IMR-90 (cell line): ENCODE measurements around the gene LYZL2. TPM values are rescaled to one million over a fixed set of nuclear protein-coding genes. Genes with fewer than 3 reads are reported as not detected.

Experiments used
- ATAC-seq: fragments of 200-7000 bp; cut with Tn5 transposase; 2 replicates; pipeline ENCODE4 v1.9.1; 2020; ENCODE audit warnings: low read depth, mild to moderate bottlenecking, moderate library complexity
- BruUV-seq: library from RNA; stranded (reverse); fragments of 400-500 nt; replicated peaks from 2 replicates; lab custom pipeline; 2021; lab: Mats Ljungman, UMichigan
- CTCF ChIA-PET: fragments of 300-600 bp; formaldehyde crosslinking; extraction: SDS; loops from one replicate; lab custom pipeline; 2021; ENCODE audit warnings: antibody characterized with exemption; lab: Yijun Ruan, JAX
- POLR2A ChIA-PET: fragments of 300-600 bp; sonication (Branson Sonifier 250); formaldehyde crosslinking; loops from one replicate; lab custom pipeline; 2022; ENCODE audit warnings: antibody characterized with exemption; ENCODE audit not compliant: unreplicated experiment; lab: Charles Lee
- DNase-seq: peaks from one replicate; pipeline ENCODE4 v3.0.0; 2013
- H2AFZ ChIP-seq: replicated peaks from 2 replicates; pipeline ENCODE3; 2013; ENCODE audit warnings: low read length, mild to moderate bottlenecking; ENCODE audit not compliant: poor library complexity
- H2AK5ac ChIP-seq: 2 replicates; pipeline ENCODE4 v1.6.1; 2013; ENCODE audit warnings: low read depth, low read length, inconsistent platforms
- H2AK9ac ChIP-seq: replicated peaks from 2 replicates; pipeline ENCODE3; 2013; ENCODE audit warnings: mild to moderate bottlenecking, low read depth, low read length, moderate library complexity; ENCODE audit not compliant: poor library complexity
- H2BK120ac ChIP-seq: 2 replicates; pipeline ENCODE4 v1.6.1; 2013; ENCODE audit warnings: low read depth, low read length, inconsistent platforms
- H2BK15ac ChIP-seq: 3 replicates; pipeline ENCODE4 v1.6.1; 2013; ENCODE audit warnings: low read depth, low read length, inconsistent platforms
- H2BK20ac ChIP-seq: 2 replicates; pipeline ENCODE4 v1.6.1; 2013; ENCODE audit warnings: low read depth, mild to moderate bottlenecking, inconsistent platforms, low read length, moderate library complexity
- H2BK5ac ChIP-seq: 2 replicates; pipeline ENCODE4 v1.6.1; 2013; ENCODE audit warnings: mild to moderate bottlenecking, low read depth, low read length, inconsistent platforms; ENCODE audit not compliant: poor library complexity, severe bottlenecking
- H3K14ac ChIP-seq: replicated peaks from 2 replicates; pipeline ENCODE4 v1.6.1; 2013; ENCODE audit warnings: low read depth, low read length, inconsistent platforms
- H3K18ac ChIP-seq: 2 replicates; pipeline ENCODE4 v1.6.1; 2013; ENCODE audit warnings: low read depth, low read length, control low read depth
- H3K23ac ChIP-seq: 2 replicates; pipeline ENCODE4 v1.6.1; 2013; ENCODE audit warnings: low read depth, low read length, inconsistent platforms
- H3K27ac ChIP-seq: 2 replicates; pipeline ENCODE4 v1.5.1; 2013; ENCODE audit warnings: mild to moderate bottlenecking, control low read depth, low read length; ENCODE audit not compliant: insufficient read depth
- H3K27me3 ChIP-seq: 2 replicates; pipeline ENCODE4 v1.6.1; 2013; ENCODE audit warnings: low read length; ENCODE audit not compliant: control insufficient read depth, insufficient read depth
- H3K36me3 ChIP-seq: 2 replicates; pipeline ENCODE4 v1.6.1; 2013; ENCODE audit warnings: low read length, mixed read lengths; ENCODE audit not compliant: control insufficient read depth, insufficient read depth
- H3K4ac ChIP-seq: 2 replicates; pipeline ENCODE4 v1.6.1; 2013; ENCODE audit warnings: low read depth, low read length, inconsistent platforms
- H3K4me1 ChIP-seq: 2 replicates; pipeline ENCODE4 v1.6.1; 2013; ENCODE audit warnings: low read length, mixed read lengths; ENCODE audit not compliant: control insufficient read depth, insufficient read depth
- H3K4me2 ChIP-seq: 2 replicates; pipeline ENCODE4 v1.6.1; 2013; ENCODE audit warnings: low read depth, mild to moderate bottlenecking, control low read depth, low read length, moderate library complexity
- H3K4me3 ChIP-seq: 2 replicates; pipeline ENCODE4 v1.5.1; 2013; ENCODE audit warnings: low read depth, mild to moderate bottlenecking, control low read depth, low read length, moderate library complexity; ENCODE audit not compliant: insufficient read depth
- H3K56ac ChIP-seq: 2 replicates; pipeline ENCODE4 v1.6.1; 2013; ENCODE audit warnings: low read length, inconsistent platforms; ENCODE audit not compliant: insufficient read depth; ENCODE audit errors: extremely low read depth
- H3K79me1 ChIP-seq, 2 experiments: 2 replicates each; pipeline ENCODE4 v1.6.1; 2013; ENCODE audit warnings: low read length in 2 of 2, inconsistent platforms in 1 of 2, low read depth in 1 of 2
- H3K9ac ChIP-seq: 2 replicates; pipeline ENCODE4 v1.6.1; 2013; ENCODE audit warnings: low read depth, low read length, control low read depth
- H3K9me1 ChIP-seq: 2 replicates; pipeline ENCODE4 v1.6.1; 2013; ENCODE audit warnings: low read length, inconsistent platforms; ENCODE audit not compliant: insufficient read depth
- H3K9me3 ChIP-seq: 2 replicates; pipeline ENCODE4 v1.6.1; 2013; ENCODE audit warnings: low read length; ENCODE audit not compliant: control insufficient read depth, insufficient read depth
- H4K20me1 ChIP-seq: 2 replicates; pipeline ENCODE4 v1.6.1; 2013; ENCODE audit warnings: low read length, inconsistent platforms; ENCODE audit not compliant: insufficient read depth
- H4K5ac ChIP-seq: 2 replicates; pipeline ENCODE4 v1.6.1; 2013; ENCODE audit warnings: mild to moderate bottlenecking, low read depth, low read length, control low read depth
- H4K8ac ChIP-seq, 2 experiments: 2 replicates each; pipeline ENCODE4 v1.6.1; 2013; ENCODE audit warnings: low read depth in 2 of 2, low read length in 2 of 2, control low read depth in 1 of 2, inconsistent platforms in 1 of 2
- H4K91ac ChIP-seq: 2 replicates; pipeline ENCODE4 v1.6.1; 2013; ENCODE audit warnings: low read depth, low read length, inconsistent platforms; ENCODE audit not compliant: insufficient read depth
- BHLHE40 ChIP-seq: fragments of 150-350 bp; IDR thresholded peaks from 2 replicates; pipeline ENCODE4 v1.6.1; 2016; ENCODE audit warnings: mild to moderate bottlenecking, low read depth, low read length
- CEBPB ChIP-seq: IDR thresholded peaks from 2 replicates; pipeline ENCODE4 v1.6.1; 2012; ENCODE audit warnings: low read depth, low read length, improper control_type of control experiment
- CHD1 ChIP-seq: IDR thresholded peaks from 2 replicates; pipeline ENCODE4 v1.6.1; 2012; ENCODE audit warnings: low read depth, low read length, improper control_type of control experiment
- FOS ChIP-seq: fragments of 150-350 bp; IDR thresholded peaks from 2 replicates; pipeline ENCODE4 v1.6.1; 2016; ENCODE audit warnings: low read depth, low read length
- MAFK ChIP-seq: IDR thresholded peaks from 2 replicates; pipeline ENCODE4 v1.6.1; 2012; ENCODE audit warnings: low read depth, low read length, improper control_type of control experiment
- MAZ ChIP-seq: IDR thresholded peaks from 2 replicates; pipeline ENCODE4 v1.6.1; 2012; ENCODE audit warnings: low read depth, mild to moderate bottlenecking, low read length, improper control_type of control experiment, moderate library complexity, borderline replicate concordance
- RCOR1 ChIP-seq: IDR thresholded peaks from 2 replicates; pipeline ENCODE4 v1.6.1; 2012; ENCODE audit warnings: mild to moderate bottlenecking, low read length, improper control_type of control experiment; ENCODE audit not compliant: insufficient replicate concordance
- SMC3 ChIP-seq: fragments of 150-350 bp; IDR thresholded peaks from 2 replicates; pipeline ENCODE4 v1.6.1; 2016; ENCODE audit warnings: low read depth, mild to moderate bottlenecking, antibody characterized with exemption, low read length, moderate library complexity
- WGBS, 2 experiments: methylation state at CpG; one replicate each; pipeline versions ENCODE4 v1.1.5 to v1.1.7; 2013; ENCODE audit warnings: missing lambda C conversion rate in 2 of 2; ENCODE audit not compliant: insufficient read length in 1 of 2; ENCODE audit errors: extremely low coverage in 2 of 2; 5-methylcytosine and 5-hydroxymethylcytosine counted together
- dilution Hi-C: fragments of 300-500 bp; cut with HindIII; formaldehyde crosslinking; loops from one replicate; pipeline ENCODE4 v1.14.3; 2018; ENCODE audit warnings: low sequenced_read_pairs; ENCODE audit not compliant: unreplicated experiment
- in situ Hi-C: fragments of 300-500 bp; cut with MboI; formaldehyde crosslinking; loops from 3 replicates; pipeline ENCODE4 v1.14.3; 2019; ENCODE audit warnings: low sequenced_read_pairs, inconsistent platforms, mixed read lengths
- intact Hi-C: fragments of 100-400 bp; cut with micrococcal nuclease; formaldehyde crosslinking; loops from 2 replicates; pipeline ENCODE4 v1.10.0; 2022
- polyA plus RNA-seq, 3 experiments: library from polyadenylated mRNA; depleted of rRNA; stranded (reverse); fragments of >200 nt; gene quantifications; 2 replicates each; pipeline ENCODE4 v1.2.3, GENCODE V29; 2012; ENCODE audit warnings: low replicate concordance in 1 of 3
- total RNA-seq: library from RNA; depleted of rRNA; stranded (reverse); fragments of >200 nt; gene quantifications from 2 replicates; pipeline ENCODE4 v1.2.3, GENCODE V29; 2012
- TF ChIP-seq, protein P1 (sequence below): fragments of 150-350 bp; IDR thresholded peaks from 2 replicates; pipeline ENCODE4 v1.6.1; 2017; ENCODE audit warnings: mild to moderate bottlenecking, antibody characterized with exemption, low read length, low read depth
- TF ChIP-seq, protein P2 (sequence below): fragments of 150-350 bp; IDR thresholded peaks from 2 replicates; pipeline ENCODE4 v1.6.1; 2016; ENCODE audit warnings: low read depth, mild to moderate bottlenecking, low read length, moderate library complexity, borderline replicate concordance
- TF ChIP-seq, protein P3 (sequence below): conservative IDR thresholded peaks from 2 replicates; pipeline ENCODE4 v1.5.1; 2012; ENCODE audit warnings: mild to moderate bottlenecking, low read depth, low read length, improper control_type of control experiment

LYZL2 gene
- total and polyA plus RNA-seq, 2 of the 4 experiments (the other 2 are of a cell fraction) = not detected

DNA sequence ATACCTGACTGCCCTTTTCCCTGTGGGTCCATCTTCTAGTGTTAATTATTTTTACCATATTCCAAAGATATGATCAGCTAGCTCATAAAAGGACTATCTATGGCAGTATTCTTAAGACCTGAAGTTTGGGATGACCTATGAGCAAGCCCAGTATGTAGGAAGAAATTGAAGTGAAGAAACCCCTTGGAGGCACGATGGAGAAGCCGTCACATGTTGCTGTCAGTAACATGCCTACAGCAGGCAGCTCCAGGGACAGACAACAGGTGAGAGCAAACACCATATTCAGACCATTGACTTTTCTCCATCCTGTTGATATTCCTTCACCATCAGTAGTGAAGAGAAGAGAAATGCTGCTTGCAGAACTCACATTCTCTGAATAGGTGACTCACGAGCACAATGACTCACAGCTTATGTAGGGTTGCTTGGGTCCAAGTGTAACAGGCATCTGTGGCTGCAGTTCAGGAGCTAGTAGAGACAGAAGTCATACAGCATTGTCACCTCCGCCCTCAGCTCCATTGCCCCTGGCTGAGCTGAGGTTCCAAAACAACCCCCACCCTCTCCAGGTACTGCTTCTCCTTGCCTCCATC, 8.4 kb upstream of the LYZL2 start:
- 0 out of 2 replicates have a peak overlapping the region, but pooled peaks have one; percentile 70 for H3K14ac ChIP-seq
- TF ChIP-seq MAFK = no peak
- TF ChIP-seq, protein P1, sequence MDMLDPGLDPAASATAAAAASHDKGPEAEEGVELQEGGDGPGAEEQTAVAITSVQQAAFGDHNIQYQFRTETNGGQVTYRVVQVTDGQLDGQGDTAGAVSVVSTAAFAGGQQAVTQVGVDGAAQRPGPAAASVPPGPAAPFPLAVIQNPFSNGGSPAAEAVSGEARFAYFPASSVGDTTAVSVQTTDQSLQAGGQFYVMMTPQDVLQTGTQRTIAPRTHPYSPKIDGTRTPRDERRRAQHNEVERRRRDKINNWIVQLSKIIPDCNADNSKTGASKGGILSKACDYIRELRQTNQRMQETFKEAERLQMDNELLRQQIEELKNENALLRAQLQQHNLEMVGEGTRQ = no peak
- TF ChIP-seq CHD1 = no peak
- TF ChIP-seq MAZ = no peak
- peak; percentile 69 for TF ChIP-seq CEBPB
- TF ChIP-seq, protein P2, sequence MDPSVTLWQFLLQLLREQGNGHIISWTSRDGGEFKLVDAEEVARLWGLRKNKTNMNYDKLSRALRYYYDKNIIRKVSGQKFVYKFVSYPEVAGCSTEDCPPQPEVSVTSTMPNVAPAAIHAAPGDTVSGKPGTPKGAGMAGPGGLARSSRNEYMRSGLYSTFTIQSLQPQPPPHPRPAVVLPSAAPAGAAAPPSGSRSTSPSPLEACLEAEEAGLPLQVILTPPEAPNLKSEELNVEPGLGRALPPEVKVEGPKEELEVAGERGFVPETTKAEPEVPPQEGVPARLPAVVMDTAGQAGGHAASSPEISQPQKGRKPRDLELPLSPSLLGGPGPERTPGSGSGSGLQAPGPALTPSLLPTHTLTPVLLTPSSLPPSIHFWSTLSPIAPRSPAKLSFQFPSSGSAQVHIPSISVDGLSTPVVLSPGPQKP = no peak
- TF ChIP-seq SMC3 = no peak
- TF ChIP-seq, protein P3, sequence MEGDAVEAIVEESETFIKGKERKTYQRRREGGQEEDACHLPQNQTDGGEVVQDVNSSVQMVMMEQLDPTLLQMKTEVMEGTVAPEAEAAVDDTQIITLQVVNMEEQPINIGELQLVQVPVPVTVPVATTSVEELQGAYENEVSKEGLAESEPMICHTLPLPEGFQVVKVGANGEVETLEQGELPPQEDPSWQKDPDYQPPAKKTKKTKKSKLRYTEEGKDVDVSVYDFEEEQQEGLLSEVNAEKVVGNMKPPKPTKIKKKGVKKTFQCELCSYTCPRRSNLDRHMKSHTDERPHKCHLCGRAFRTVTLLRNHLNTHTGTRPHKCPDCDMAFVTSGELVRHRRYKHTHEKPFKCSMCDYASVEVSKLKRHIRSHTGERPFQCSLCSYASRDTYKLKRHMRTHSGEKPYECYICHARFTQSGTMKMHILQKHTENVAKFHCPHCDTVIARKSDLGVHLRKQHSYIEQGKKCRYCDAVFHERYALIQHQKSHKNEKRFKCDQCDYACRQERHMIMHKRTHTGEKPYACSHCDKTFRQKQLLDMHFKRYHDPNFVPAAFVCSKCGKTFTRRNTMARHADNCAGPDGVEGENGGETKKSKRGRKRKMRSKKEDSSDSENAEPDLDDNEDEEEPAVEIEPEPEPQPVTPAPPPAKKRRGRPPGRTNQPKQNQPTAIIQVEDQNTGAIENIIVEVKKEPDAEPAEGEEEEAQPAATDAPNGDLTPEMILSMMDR = no peak
- TF ChIP-seq FOS = peak; percentile 94
- no peak for TF ChIP-seq RCOR1
- TF ChIP-seq BHLHE40 = peak; percentile 16; the same call in 1 of the 2 replicates
- WGBS, 2 experiments = no CpG with 5 or more reads among the region's 4 CpGs
- no peak overlapping the region for H2BK20ac ChIP-seq
- H4K8ac ChIP-seq = no peak overlapping the region
- H3K4ac ChIP-seq = peak overlapping the region; percentile 51; the same call in 1 of the 2 replicates
- H3K4me3 ChIP-seq = no peak overlapping the region
- H4K5ac ChIP-seq = no peak overlapping the region
- in situ Hi-C loops = no loop called here
- no peaks in the 10 kb centered on the region; a peak in 1 of 4 replicates for H3K79me1 ChIP-seq
- no peaks in the 10 kb centered on the region for H3K27me3 ChIP-seq
- H2BK120ac ChIP-seq = peak overlapping the region; percentile 65; the same call in 1 of the 2 replicates
- intact Hi-C loops = no loop called here
- ATAC-seq = peak; percentile 97
- H3K23ac ChIP-seq = no peak overlapping the region
- peak overlapping the region; percentile 1 for H2AK9ac ChIP-seq
- H3K4me2 ChIP-seq = no peak overlapping the region
- H4K20me1 ChIP-seq = no peaks in the 10 kb centered on the region
- H2AFZ ChIP-seq = peak overlapping the region; percentile 72
- peaks cover 6% of the 10 kb centered on the region for H3K9me1 ChIP-seq
- DNase-seq = peak; percentile 96
- peak overlapping the region; percentile 79; the same call in 1 of the 2 replicates for H2AK5ac ChIP-seq
- H3K18ac ChIP-seq = no peak overlapping the region
- H3K9me3 ChIP-seq = no peaks in the 10 kb centered on the region
- no peak overlapping the region; the same call in 2 of the 3 replicates for H2BK15ac ChIP-seq
- peaks cover 4% of the 10 kb centered on the region for H3K4me1 ChIP-seq
- H4K91ac ChIP-seq = no peak overlapping the region
- no peak overlapping the region for H3K27ac ChIP-seq
- H3K36me3 ChIP-seq = no peaks in the 10 kb centered on the region
- dilution Hi-C loops = no loop called here
- ChIA-PET CTCF (interaction anchor here (0.5 to 1.6 kb wide), 2 partner anchors 33 to 1304 kb away, joined by 3 read pairs; no protein-coding TSS in a partner anchor), POLR2A (no interaction called here)
- H3K56ac ChIP-seq = no peak overlapping the region
- H2BK5ac ChIP-seq = no peak overlapping the region
- H3K9ac ChIP-seq = no peak overlapping the region
- no TSS peak for BruUV-seq
